Stimulated activated naive CD4-positive, alpha-beta T cell (primary cell): Measurements from ENCODE around the gene ZCCHC12.

Source experiments
- DNase-seq, 6 experiments: peaks; one replicate each; lab custom pipeline; 2025; lab: John Stamatoyannopoulos, UW

ZCCHC12 gene

DNA sequence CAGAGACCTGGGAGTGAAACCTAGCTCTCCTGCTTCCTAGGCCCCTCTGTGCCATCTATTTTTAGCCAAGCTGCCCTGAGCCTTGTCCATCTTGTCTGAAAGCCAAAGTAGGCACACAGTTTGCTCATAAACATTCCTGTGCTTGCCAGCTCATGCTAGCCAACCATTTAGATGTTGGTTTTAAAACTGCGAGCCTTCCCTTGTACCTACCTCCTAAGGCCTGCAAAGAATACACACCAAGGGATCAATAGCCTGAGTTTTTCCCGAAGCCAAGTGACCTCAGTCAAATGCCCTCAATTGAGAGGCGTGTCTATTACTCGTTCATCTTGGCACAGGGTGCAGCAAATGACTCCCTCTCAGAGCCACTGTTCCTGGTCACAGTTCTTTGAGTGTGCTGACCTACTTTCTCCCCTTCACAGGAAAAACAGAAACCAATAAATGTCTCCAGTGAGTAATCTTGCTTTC lies 48.5 kb downstream of the ZCCHC12 start:
- no peak for DNase-seq
